Osteocyte (in vitro differentiated cells): ENCODE measurements around the gene NVL. TPM values are rescaled to one million over a fixed set of nuclear protein-coding genes. Genes with fewer than 3 reads are reported as not detected.
A peak's percentile ranks its signal among the peaks of the same experiment; 100 is the strongest.

Experiments
- DNase-seq: peaks from one replicate; pipeline ENCODE4 v3.0.0; 2021; ENCODE audit warnings: mixed read lengths; ENCODE audit not compliant: unreplicated experiment; ENCODE audit errors: extremely low spot score
- H3K27ac Mint-ChIP-seq: one replicate; pipeline ENCODE4 v1.8.0; 2021; ENCODE audit warnings: mild to moderate bottlenecking, mixed read lengths; ENCODE audit not compliant: unreplicated experiment
- H3K27me3 Mint-ChIP-seq: one replicate; pipeline ENCODE4 v1.8.0; 2021; ENCODE audit warnings: mixed read lengths; ENCODE audit not compliant: unreplicated experiment
- H3K36me3 Mint-ChIP-seq: one replicate; pipeline ENCODE4 v1.8.0; 2021; ENCODE audit warnings: mixed read lengths; ENCODE audit not compliant: unreplicated experiment
- H3K4me1 Mint-ChIP-seq: one replicate; pipeline ENCODE4 v1.8.0; 2021; ENCODE audit warnings: mixed read lengths; ENCODE audit not compliant: unreplicated experiment
- H3K4me3 Mint-ChIP-seq: one replicate; pipeline ENCODE4 v1.8.0; 2021; ENCODE audit warnings: mild to moderate bottlenecking, moderate library complexity, mixed read lengths; ENCODE audit not compliant: unreplicated experiment
- H3K9me3 Mint-ChIP-seq: one replicate; pipeline ENCODE4 v1.8.0; 2021; ENCODE audit warnings: mixed read lengths; ENCODE audit not compliant: unreplicated experiment
- CTCF ChIP-seq: fragments of 200-600 bp; sonication (generic); IDR thresholded peaks from 2 replicates; pipeline ENCODE4 v1.5.0; 2021; ENCODE audit warnings: antibody characterized with exemption, mild to moderate bottlenecking, moderate library complexity
- total RNA-seq: library from RNA; stranded (reverse); gene quantifications from 2 replicates; pipeline ENCODE4 v1.2.1, GENCODE V29; 2021

Gene NVL
- total RNA-seq, 1 donor from 2014 or later: 22.5 TPM

GRCh38 chr1:224252479-224252878, 77.5 kb downstream of the NVL start:
- H3K4me1 Mint-ChIP-seq: no peaks in the 10 kb centered on the region
- no peak overlapping the region for H3K4me3 Mint-ChIP-seq
- DNase-seq: no peak
- no peak overlapping the region for H3K27ac Mint-ChIP-seq
- no peaks in the 10 kb centered on the region for H3K9me3 Mint-ChIP-seq
- peaks cover 15% of the 10 kb centered on the region for H3K36me3 Mint-ChIP-seq
- no peak for TF ChIP-seq CTCF
- H3K27me3 Mint-ChIP-seq: no peaks in the 10 kb centered on the region

- H3K4me1 Mint-ChIP-seq: no peaks in the 10 kb centered on the region
- H3K9me3 Mint-ChIP-seq: no peaks in the 10 kb centered on the region
- no peaks in the 10 kb centered on the region for H3K27me3 Mint-ChIP-seq
- peaks cover 16% of the 10 kb centered on the region for H3K36me3 Mint-ChIP-seq
- no peak overlapping the region for H3K27ac Mint-ChIP-seq
- no peak overlapping the region for H3K4me3 Mint-ChIP-seq
- peak; percentile 4 for DNase-seq
- no peak for TF ChIP-seq CTCF
Measured at GRCh38 chr1:224251741-224252146, 78.2 kb downstream of the NVL start.

- H3K27me3 Mint-ChIP-seq: no peaks in the 10 kb centered on the region
- peaks cover 4% of the 10 kb centered on the region for H3K4me1 Mint-ChIP-seq
- no peak for DNase-seq
- no peak overlapping the region for H3K4me3 Mint-ChIP-seq
- H3K36me3 Mint-ChIP-seq: peaks cover 21% of the 10 kb centered on the region
- H3K27ac Mint-ChIP-seq: peak overlapping the region; percentile 35
- H3K9me3 Mint-ChIP-seq: no peaks in the 10 kb centered on the region
- no peak for TF ChIP-seq CTCF
Measured at GRCh38 chr1:224245188-224245587, 84.8 kb downstream of the NVL start.

- no peaks in the 10 kb centered on the region for H3K27me3 Mint-ChIP-seq
- H3K4me3 Mint-ChIP-seq: no peak overlapping the region
- DNase-seq: no peak
- no peaks in the 10 kb centered on the region for H3K9me3 Mint-ChIP-seq
- H3K27ac Mint-ChIP-seq: no peak overlapping the region
- no peaks in the 10 kb centered on the region for H3K4me1 Mint-ChIP-seq
- TF ChIP-seq CTCF: no peak
- H3K36me3 Mint-ChIP-seq: peaks cover 11% of the 10 kb centered on the region
Measured at GRCh38 chr1:224238756-224239155, 91.2 kb downstream of the NVL start.

- Mint-ChIP-seq H3K36me3 (peaks cover 11% of the 10 kb centered on the region), H3K4me3 (no peak overlapping the region), H3K27ac (no peak overlapping the region), H3K27me3 (no peaks in the 10 kb centered on the region), H3K4me1 (no peaks in the 10 kb centered on the region), H3K9me3 (no peaks in the 10 kb centered on the region)
- TF ChIP-seq CTCF: no peak
- no peak for DNase-seq
Measured at GRCh38 chr1:224238212-224238611, 91.8 kb downstream of the NVL start.
